ENCODE measurements around the gene SNX32. TPM values are rescaled to one million over a fixed set of nuclear protein-coding genes. Genes with fewer than 3 reads are reported as not detected.
A peak's percentile ranks its signal among the peaks of the same experiment; 100 is the strongest.

SNX32 gene
- total RNA-seq, 4 donors from 2014 or later: 0.76 to 1.1 TPM; not detected in 2

DNA sequence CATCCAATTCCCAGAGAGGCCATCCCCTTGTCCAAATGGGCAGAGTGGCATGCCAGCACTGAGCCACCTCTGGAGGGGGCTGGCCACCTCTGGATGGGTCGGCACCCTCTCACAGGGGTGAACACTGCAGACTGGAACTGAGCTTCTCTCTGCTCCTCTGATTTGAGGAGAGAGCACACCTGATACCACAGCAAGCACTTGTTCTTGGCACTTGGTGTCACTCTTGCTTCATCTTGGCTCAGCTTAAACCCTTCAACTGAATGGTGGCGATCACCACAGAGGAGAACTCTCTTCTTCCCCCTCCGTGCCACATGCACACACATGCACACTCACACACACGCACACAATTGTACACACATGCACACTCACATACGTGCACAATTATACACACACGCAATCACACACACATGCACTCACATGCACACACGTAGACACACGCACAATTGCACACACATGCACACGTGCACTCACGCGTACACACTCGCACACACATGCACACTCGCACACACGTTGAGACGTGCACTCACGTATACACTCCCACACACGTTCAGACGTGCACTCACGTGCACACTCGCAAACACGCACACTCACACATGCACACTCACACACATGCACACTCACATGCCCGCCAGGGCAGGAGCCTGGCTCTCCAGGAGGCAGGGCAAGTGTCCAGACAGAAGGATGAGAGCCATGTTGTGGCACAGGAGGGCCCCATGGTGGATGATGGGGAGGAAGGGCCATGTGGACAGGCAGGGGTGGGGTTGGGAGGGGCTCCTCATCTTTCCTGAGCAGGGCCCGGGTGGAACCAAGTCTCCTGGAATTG is 23.5 kb upstream of the SNX32 start:
- Histone ChIP-seq H3K4me3 (no peak overlapping the region), H3K27me3 (no peaks in the 10 kb centered on the region), H3K4me1 (peaks cover 23% of the 10 kb centered on the region), H3K9me3 (no peaks in the 10 kb centered on the region), H3K36me3 (no peaks in the 10 kb centered on the region), H3K27ac (no peak overlapping the region)
- no peak for DNase-seq (ENCODE audit: low spot score in 2 of 2)
- TF ChIP-seq EP300 (IDR thresholded peaks at IDR 0.05) (no peak), POLR2AphosphoS5 (IDR thresholded peaks at IDR 0.05) (no peak), POLR2A (IDR thresholded peaks at IDR 0.05) (no peak)
- TF ChIP-seq, protein P1, sequence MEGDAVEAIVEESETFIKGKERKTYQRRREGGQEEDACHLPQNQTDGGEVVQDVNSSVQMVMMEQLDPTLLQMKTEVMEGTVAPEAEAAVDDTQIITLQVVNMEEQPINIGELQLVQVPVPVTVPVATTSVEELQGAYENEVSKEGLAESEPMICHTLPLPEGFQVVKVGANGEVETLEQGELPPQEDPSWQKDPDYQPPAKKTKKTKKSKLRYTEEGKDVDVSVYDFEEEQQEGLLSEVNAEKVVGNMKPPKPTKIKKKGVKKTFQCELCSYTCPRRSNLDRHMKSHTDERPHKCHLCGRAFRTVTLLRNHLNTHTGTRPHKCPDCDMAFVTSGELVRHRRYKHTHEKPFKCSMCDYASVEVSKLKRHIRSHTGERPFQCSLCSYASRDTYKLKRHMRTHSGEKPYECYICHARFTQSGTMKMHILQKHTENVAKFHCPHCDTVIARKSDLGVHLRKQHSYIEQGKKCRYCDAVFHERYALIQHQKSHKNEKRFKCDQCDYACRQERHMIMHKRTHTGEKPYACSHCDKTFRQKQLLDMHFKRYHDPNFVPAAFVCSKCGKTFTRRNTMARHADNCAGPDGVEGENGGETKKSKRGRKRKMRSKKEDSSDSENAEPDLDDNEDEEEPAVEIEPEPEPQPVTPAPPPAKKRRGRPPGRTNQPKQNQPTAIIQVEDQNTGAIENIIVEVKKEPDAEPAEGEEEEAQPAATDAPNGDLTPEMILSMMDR (IDR thresholded peaks at IDR 0.05): no peak
- 84% methylated on average over 23 of the region's 23 CpGs for WGBS

- no peaks in the 10 kb centered on the region for H3K9me3 ChIP-seq
- H3K27ac ChIP-seq: no peak overlapping the region
- H3K4me3 ChIP-seq: no peak overlapping the region
- peaks cover 32% of the 10 kb centered on the region for H3K4me1 ChIP-seq
- DNase-seq (ENCODE audit: low spot score in 2 of 2): no peak
- H3K36me3 ChIP-seq: no peaks in the 10 kb centered on the region
- TF ChIP-seq POLR2A (IDR thresholded peaks at IDR 0.05): no peak
- TF ChIP-seq EP300 (IDR thresholded peaks at IDR 0.05): no peak
- TF ChIP-seq, protein P1 (IDR thresholded peaks at IDR 0.05): no peak
- TF ChIP-seq POLR2AphosphoS5 (IDR thresholded peaks at IDR 0.05): no peak
- H3K27me3 ChIP-seq: no peaks in the 10 kb centered on the region
- 66% methylated on average over 19 of the region's 19 CpGs for WGBS
Measured at GRCh38 chr11:65811764-65812475, 21.8 kb upstream of the SNX32 start.

DNA sequence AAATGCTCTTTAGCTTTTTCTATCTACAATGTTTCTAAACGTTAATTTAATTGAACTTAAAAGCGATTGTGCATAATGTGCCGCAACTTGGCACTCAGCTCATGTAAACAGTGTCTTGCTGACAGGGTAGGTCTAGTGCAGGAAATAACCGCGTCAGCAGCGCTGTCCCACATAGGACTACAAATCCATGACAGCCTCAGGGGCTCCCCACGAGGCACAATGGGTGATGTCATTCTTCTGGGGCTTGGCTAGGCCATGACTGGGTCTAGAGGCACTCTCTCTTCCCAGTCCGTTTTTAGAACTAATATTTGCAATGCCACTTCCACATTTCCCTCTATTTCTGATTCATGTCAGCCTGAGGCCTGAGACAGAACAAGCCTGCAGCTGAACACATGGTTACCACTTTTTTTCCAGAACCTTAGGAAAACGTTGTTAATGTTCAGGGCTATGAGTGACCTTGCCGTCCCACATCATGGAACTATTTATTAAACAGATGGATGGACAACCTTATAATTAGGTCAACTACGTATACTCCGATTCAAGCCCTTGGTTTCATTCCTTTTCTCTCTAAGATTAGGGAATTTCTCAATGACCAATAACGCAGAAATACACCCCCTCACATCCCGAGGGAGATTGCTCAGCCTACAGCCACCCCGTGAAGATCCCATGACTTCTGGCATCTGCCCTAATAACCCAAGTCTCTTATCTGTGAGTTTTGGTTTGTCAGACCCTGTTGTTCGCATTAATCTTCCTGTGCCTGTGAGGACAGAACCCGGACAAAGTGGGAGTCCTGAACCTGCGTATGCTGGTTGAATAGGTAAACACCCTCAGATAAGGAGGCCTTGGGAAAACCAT is 19.4 kb upstream of the SNX32 start:
- no peaks in the 10 kb centered on the region for H3K36me3 ChIP-seq
- WGBS: 49% methylated on average over 18 of the region's 18 CpGs
- TF ChIP-seq, protein P1 (IDR thresholded peaks at IDR 0.05): no peak
- peak overlapping the region; percentile 34 for H3K27ac ChIP-seq
- no peak for DNase-seq (ENCODE audit: low spot score in 2 of 2)
- no peaks in the 10 kb centered on the region for H3K9me3 ChIP-seq
- H3K4me1 ChIP-seq: peaks cover 37% of the 10 kb centered on the region
- no peak overlapping the region for H3K4me3 ChIP-seq
- H3K27me3 ChIP-seq: no peaks in the 10 kb centered on the region

DNA sequence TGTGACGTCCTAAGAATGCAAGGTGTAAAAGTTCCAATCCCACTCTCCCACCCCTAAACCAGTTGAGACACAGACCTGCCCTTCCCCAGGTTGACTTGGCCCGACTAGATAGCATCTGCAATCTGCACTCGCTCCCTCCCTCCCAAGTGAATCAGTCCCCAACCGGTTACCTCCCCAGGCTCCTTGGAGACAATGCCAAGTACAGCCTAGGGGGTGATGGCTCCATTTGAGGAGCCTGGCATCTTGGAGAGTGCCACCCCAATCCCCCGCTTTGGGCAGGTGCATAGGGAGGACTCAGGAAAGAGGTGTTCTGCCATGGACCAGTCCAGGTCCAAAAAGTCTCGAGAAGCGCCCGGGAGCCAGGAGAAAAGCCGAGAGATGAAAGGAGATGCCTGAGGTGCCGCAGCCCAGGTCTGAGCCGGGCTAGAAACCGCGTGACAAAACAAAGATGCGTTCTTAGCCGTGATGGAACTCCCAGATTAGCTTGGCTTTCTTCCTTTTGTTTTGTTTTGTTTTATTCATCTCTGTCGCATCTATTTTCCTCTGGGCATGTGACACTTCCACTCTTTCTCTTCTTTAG is 18.7 kb upstream of the SNX32 start:
- TF ChIP-seq POLR2A (IDR thresholded peaks at IDR 0.05) (no peak), POLR2AphosphoS5 (IDR thresholded peaks at IDR 0.05) (no peak), EP300 (IDR thresholded peaks at IDR 0.05) (no peak)
- TF ChIP-seq, protein P1 (IDR thresholded peaks at IDR 0.05): no peak
- H3K4me1 ChIP-seq: peaks cover 31% of the 10 kb centered on the region
- peak overlapping the region; percentile 34 for H3K27ac ChIP-seq
- no peak overlapping the region for H3K4me3 ChIP-seq
- no peaks in the 10 kb centered on the region for H3K36me3 ChIP-seq
- no peak for DNase-seq (ENCODE audit: low spot score in 2 of 2)
- H3K27me3 ChIP-seq: no peaks in the 10 kb centered on the region
- no peaks in the 10 kb centered on the region for H3K9me3 ChIP-seq
- 55% methylated on average over 16 of the region's 16 CpGs for WGBS
